ENCODE measurements around the gene DNAH8. TPM values are rescaled to one million over a fixed set of nuclear protein-coding genes. Genes with fewer than 3 reads are reported as not detected.

The DNAH8 gene
- total RNA-seq, 1 experiment from 2014 or later = not detected

DNA sequence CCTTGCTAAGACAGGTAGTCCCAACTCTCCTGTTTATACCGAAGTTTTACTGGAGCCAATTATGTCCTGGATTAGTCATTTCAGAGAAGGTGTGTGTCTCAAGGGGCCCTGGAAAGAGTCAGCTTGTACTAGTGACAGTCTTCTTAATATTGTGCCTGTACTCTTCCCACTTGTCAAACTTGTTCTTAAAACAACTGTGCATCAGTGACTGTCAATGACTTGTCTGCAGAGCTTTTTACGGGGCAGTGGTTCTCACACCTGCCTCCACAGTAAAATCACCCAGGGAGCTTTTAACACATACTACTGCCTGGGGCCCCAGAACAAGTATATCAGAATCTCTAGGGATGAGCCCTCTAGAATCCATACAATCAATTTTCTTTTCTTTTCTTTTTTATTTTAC lies 305.0 kb downstream of the DNAH8 start:
- peaks cover 52% of the 10 kb centered on the region for H3K27me3 ChIP-seq (ENCODE audit: insufficient read depth, low read length)
- no peaks in the 10 kb centered on the region for H3K79me2 ChIP-seq (ENCODE audit: insufficient read depth, low read length)
- TF ChIP-seq ELF1 (IDR thresholded peaks at IDR 0.05; ENCODE audit: borderline replicate concordance, low read depth) (no peak), EZH2 (IDR thresholded peaks at IDR 0.05) (no peak), YY1 (IDR thresholded peaks at IDR 0.05; ENCODE audit: extremely low read depth, insufficient replicate concordance, low read depth, low read length) (no peak), ATF3 (IDR thresholded peaks at IDR 0.05) (no peak), POLR2A (IDR thresholded peaks at IDR 0.05; ENCODE audit: borderline replicate concordance, extremely low read depth, insufficient read depth, insufficient read length) (no peak), CEBPB (IDR thresholded peaks at IDR 0.05; ENCODE audit: low read depth) (no peak), FOSL1 (IDR thresholded peaks at IDR 0.05; ENCODE audit: low read depth) (no peak), POLR2AphosphoS5 (IDR thresholded peaks at IDR 0.05; ENCODE audit: low read depth, low read length) (no peak), TCF7L2 (IDR thresholded peaks at IDR 0.05; ENCODE audit: borderline replicate concordance, extremely low read depth, insufficient read depth, insufficient read length) (no peak), EZH2phosphoT487 (IDR thresholded peaks at IDR 0.05; ENCODE audit: borderline replicate concordance) (no peak)
- TF ChIP-seq, protein P1, sequence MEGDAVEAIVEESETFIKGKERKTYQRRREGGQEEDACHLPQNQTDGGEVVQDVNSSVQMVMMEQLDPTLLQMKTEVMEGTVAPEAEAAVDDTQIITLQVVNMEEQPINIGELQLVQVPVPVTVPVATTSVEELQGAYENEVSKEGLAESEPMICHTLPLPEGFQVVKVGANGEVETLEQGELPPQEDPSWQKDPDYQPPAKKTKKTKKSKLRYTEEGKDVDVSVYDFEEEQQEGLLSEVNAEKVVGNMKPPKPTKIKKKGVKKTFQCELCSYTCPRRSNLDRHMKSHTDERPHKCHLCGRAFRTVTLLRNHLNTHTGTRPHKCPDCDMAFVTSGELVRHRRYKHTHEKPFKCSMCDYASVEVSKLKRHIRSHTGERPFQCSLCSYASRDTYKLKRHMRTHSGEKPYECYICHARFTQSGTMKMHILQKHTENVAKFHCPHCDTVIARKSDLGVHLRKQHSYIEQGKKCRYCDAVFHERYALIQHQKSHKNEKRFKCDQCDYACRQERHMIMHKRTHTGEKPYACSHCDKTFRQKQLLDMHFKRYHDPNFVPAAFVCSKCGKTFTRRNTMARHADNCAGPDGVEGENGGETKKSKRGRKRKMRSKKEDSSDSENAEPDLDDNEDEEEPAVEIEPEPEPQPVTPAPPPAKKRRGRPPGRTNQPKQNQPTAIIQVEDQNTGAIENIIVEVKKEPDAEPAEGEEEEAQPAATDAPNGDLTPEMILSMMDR (IDR thresholded peaks at IDR 0.05 in 2 of 3, conservative IDR thresholded peaks at IDR 0.05 in 1 of 3; ENCODE audit: borderline replicate concordance in 1 of 3, insufficient read depth in 1 of 3, low read depth in 2 of 3, low read length in 2 of 3) = no peak
- TF ChIP-seq, protein P2, sequence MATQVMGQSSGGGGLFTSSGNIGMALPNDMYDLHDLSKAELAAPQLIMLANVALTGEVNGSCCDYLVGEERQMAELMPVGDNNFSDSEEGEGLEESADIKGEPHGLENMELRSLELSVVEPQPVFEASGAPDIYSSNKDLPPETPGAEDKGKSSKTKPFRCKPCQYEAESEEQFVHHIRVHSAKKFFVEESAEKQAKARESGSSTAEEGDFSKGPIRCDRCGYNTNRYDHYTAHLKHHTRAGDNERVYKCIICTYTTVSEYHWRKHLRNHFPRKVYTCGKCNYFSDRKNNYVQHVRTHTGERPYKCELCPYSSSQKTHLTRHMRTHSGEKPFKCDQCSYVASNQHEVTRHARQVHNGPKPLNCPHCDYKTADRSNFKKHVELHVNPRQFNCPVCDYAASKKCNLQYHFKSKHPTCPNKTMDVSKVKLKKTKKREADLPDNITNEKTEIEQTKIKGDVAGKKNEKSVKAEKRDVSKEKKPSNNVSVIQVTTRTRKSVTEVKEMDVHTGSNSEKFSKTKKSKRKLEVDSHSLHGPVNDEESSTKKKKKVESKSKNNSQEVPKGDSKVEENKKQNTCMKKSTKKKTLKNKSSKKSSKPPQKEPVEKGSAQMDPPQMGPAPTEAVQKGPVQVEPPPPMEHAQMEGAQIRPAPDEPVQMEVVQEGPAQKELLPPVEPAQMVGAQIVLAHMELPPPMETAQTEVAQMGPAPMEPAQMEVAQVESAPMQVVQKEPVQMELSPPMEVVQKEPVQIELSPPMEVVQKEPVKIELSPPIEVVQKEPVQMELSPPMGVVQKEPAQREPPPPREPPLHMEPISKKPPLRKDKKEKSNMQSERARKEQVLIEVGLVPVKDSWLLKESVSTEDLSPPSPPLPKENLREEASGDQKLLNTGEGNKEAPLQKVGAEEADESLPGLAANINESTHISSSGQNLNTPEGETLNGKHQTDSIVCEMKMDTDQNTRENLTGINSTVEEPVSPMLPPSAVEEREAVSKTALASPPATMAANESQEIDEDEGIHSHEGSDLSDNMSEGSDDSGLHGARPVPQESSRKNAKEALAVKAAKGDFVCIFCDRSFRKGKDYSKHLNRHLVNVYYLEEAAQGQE (IDR thresholded peaks at IDR 0.05; ENCODE audit: low read depth) = no peak
- TF ChIP-seq, protein P3, sequence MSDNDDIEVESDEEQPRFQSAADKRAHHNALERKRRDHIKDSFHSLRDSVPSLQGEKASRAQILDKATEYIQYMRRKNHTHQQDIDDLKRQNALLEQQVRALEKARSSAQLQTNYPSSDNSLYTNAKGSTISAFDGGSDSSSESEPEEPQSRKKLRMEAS (IDR thresholded peaks at IDR 0.05) = no peak
- no TSS peak for BruUV-seq (replicated peaks)
- H3K4me3 ChIP-seq (replicated peaks in 1 of 2; ENCODE audit: low read depth in 1 of 2, low read length in 2 of 2) = no peak overlapping the region
- H3K4me2 ChIP-seq (ENCODE audit: low read length) = no peak overlapping the region
- H2AFZ ChIP-seq (ENCODE audit: low read depth, low read length, poor library complexity, severe bottlenecking) = no peak overlapping the region
- no peak overlapping the region for H3K9ac ChIP-seq (ENCODE audit: low read length)
- no peaks in the 10 kb centered on the region for H4K20me1 ChIP-seq (ENCODE audit: insufficient read depth)
- intact Hi-C loops (cut with micrococcal nuclease) = no loop called here
- ChIA-PET POLR2A (no interaction called here), CTCF (no interaction called here), RAD21 (ENCODE audit: low non-redundant PET in 1 of 2, low total read pairs in 2 of 2, uncharacterized antibody in 2 of 2, unreplicated experiment in 2 of 2) (no interaction called here)
- H3K27ac ChIP-seq (ENCODE audit: low read depth, low read length) = no peak overlapping the region
- no peaks in the 10 kb centered on the region for H3K9me3 ChIP-seq (ENCODE audit: control insufficient read depth in 1 of 2, insufficient read depth in 1 of 2, low read depth in 1 of 2, low read length in 2 of 2)
- no peaks in the 10 kb centered on the region for H3K36me3 ChIP-seq (ENCODE audit: control insufficient read depth in 1 of 2, insufficient read depth in 2 of 2, low read length in 2 of 2)
- ATAC-seq = no peak
- no peaks in the 10 kb centered on the region for H3K4me1 ChIP-seq (ENCODE audit: control insufficient read depth in 1 of 2, insufficient read depth in 2 of 2, low read length in 2 of 2)
- DNase-seq (ENCODE audit: low read depth, low spot score) = no peak
- H3K9me2 ChIP-seq (ENCODE audit: insufficient read depth) = no peaks in the 10 kb centered on the region
